NOMO-1 treated with dmso at 0.1 percent for 144 hours (cell line): ENCODE measurements around the gene SP3.

Experiments
- DNase-seq: peaks from one replicate; lab custom pipeline; 2025; ENCODE audit not compliant: unreplicated experiment; lab: John Stamatoyannopoulos, UW

Gene SP3

GRCh38 chr2:173860566-173860965, 104.6 kb downstream of the SP3 start:
- no peak for DNase-seq

- peak; percentile 26 for DNase-seq
Observed at GRCh38 chr2:173860082-173860481, 105.1 kb downstream of the SP3 start.

GRCh38 chr2:173858291-173858731, 106.9 kb downstream of the SP3 start:
- no peak for DNase-seq
